Mucosa of descending colon (tissue), 3 donors: ENCODE data around the gene KRT86. TPM values are rescaled to one million over a fixed set of nuclear protein-coding genes. Genes with fewer than 3 reads are reported as not detected.
A peak's percentile ranks its signal among the peaks of the same experiment; 100 is the strongest.

Experiments
- ATAC-seq: fragments of 200-7000 bp; cut with Tn5 transposase; one replicate; pipeline ENCODE4 v1.9.1; 2020; ENCODE audit warnings: mild to moderate bottlenecking, moderate library complexity
- DNase-seq, 3 donors: peaks; one replicate each; pipeline ENCODE4 v3.0.0-alpha.2; 2020
- H3K36me3 ChIP-seq: fragments of 200-600 bp; one replicate; pipeline ENCODE4 v1.8.0; 2021; ENCODE audit warnings: low read depth, mild to moderate bottlenecking
- H3K4me1 ChIP-seq: fragments of 200-600 bp; one replicate; pipeline ENCODE4 v1.8.0; 2021; ENCODE audit warnings: low read depth, mild to moderate bottlenecking
- H3K4me3 ChIP-seq: fragments of 200-600 bp; one replicate; pipeline ENCODE4 v1.8.0; 2021; ENCODE audit warnings: mild to moderate bottlenecking
- H3K9me3 ChIP-seq: fragments of 200-600 bp; one replicate; pipeline ENCODE4 v1.8.0; 2021; ENCODE audit warnings: mild to moderate bottlenecking
- CTCF ChIP-seq: fragments of 200-600 bp; IDR thresholded peaks from one replicate; pipeline ENCODE4 v1.8.0; 2022; ENCODE audit warnings: antibody characterized with exemption, mild to moderate bottlenecking
- intact Hi-C, 2 donors: fragments of 100-400 bp; cut with DNase I in 1 of 2; cut with micrococcal nuclease in 1 of 2; formaldehyde crosslinking; loops; one replicate each; pipeline versions ENCODE4 v1.11.0 to v1.11.1; 2022; cut with DNase I, micrococcal nuclease
- total RNA-seq, 3 donors: library from RNA; stranded (reverse); fragmentation: NEBNext Ultra II Directional in 2 of 3; extraction: Animal tissue kit (Norgen Biotek cat#: 25700) in 2 of 3; gene quantifications; one replicate each; pipeline versions ENCODE4 v1.2.1 to v1.2.4, GENCODE V29; 2021 to 2023
- donor health status: DM: no; HTN: no; CAD: no; lungs with moderate emphysema.
- donor health status: DM: no; HTN: no; CAD: no.
- donor health status: DM: no; HTN: yes; CAD: no.

The KRT86 gene
- total RNA-seq, 3 donors from 2014 or later = 0.35 to 0.58 TPM; not detected in 1

- Histone ChIP-seq H3K4me1 (peaks cover 10% of the 10 kb centered on the region), H3K9me3 (no peaks in the 10 kb centered on the region), H3K36me3 (no peaks in the 10 kb centered on the region), H3K4me3 (no peak overlapping the region)
- ATAC-seq = no peak
- no peak for DNase-seq
- TF ChIP-seq CTCF = no peak
- intact Hi-C loops = no loop called here
Measured at GRCh38 chr12:52245962-52246569, 28.4 kb upstream of the KRT86 start.

GRCh38 chr12:52246720-52247621 is 27.5 kb upstream of the KRT86 start:
- H3K9me3 ChIP-seq = no peaks in the 10 kb centered on the region
- H3K4me1 ChIP-seq = peaks cover 10% of the 10 kb centered on the region
- no peaks in the 10 kb centered on the region for H3K36me3 ChIP-seq
- intact Hi-C loops = no loop called here
- ATAC-seq (peak; percentile 67), DNase-seq (no peak)
- H3K4me3 ChIP-seq = no peak overlapping the region
- no peak for TF ChIP-seq CTCF

- ATAC-seq (no peak), DNase-seq (no peak)
- H3K4me1 ChIP-seq = peaks cover 10% of the 10 kb centered on the region
Measured at GRCh38 chr12:52247622-52248540, 26.6 kb upstream of the KRT86 start.

GRCh38 chr12:52248541-52249461 is 25.6 kb upstream of the KRT86 start:
- H3K4me1 ChIP-seq = peaks cover 6% of the 10 kb centered on the region
- no peaks in the 10 kb centered on the region for H3K9me3 ChIP-seq
- no peak overlapping the region for H3K4me3 ChIP-seq
- no peaks in the 10 kb centered on the region for H3K36me3 ChIP-seq
- TF ChIP-seq CTCF = no peak
- ATAC-seq (no peak), DNase-seq (no peak)
- intact Hi-C loops = no loop called here

More at GRCh38 chr12:52247622-52248540, 26.6 kb upstream of the KRT86 start:
- Histone ChIP-seq H3K9me3 (no peaks in the 10 kb centered on the region), H3K36me3 (no peaks in the 10 kb centered on the region), H3K4me3 (no peak overlapping the region)
- intact Hi-C loops = no loop called here
- TF ChIP-seq CTCF = no peak
